KMS-11 (cell line): ENCODE results near the gene PARD3B.

Source experiments
- H2AFZ ChIP-seq: fragments of 200-600 bp; sonication (generic); 2 replicates; pipeline ENCODE4 v1.6.1; 2016; ENCODE audit warnings: antibody characterized with exemption, mixed run types, low read depth
- H3K27ac ChIP-seq: fragments of 200-600 bp; sonication (generic); 2 replicates; pipeline ENCODE4 v1.6.1; 2016; ENCODE audit warnings: mild to moderate bottlenecking, mixed run types
- H3K27me3 ChIP-seq: fragments of 200-600 bp; sonication (generic); 2 replicates; pipeline ENCODE4 v1.6.1; 2017; ENCODE audit warnings: mild to moderate bottlenecking, low read depth, mixed run types, moderate library complexity; ENCODE audit not compliant: insufficient read depth
- H3K36me3 ChIP-seq: fragments of 200-600 bp; sonication (generic); 2 replicates; pipeline ENCODE4 v1.6.1; 2017; ENCODE audit warnings: mild to moderate bottlenecking, mixed run types; ENCODE audit not compliant: insufficient read depth
- H3K4me1 ChIP-seq: fragments of 200-600 bp; sonication (generic); 2 replicates; pipeline ENCODE4 v1.6.1; 2016; ENCODE audit warnings: mild to moderate bottlenecking, low read depth, mixed run types; ENCODE audit not compliant: poor library complexity, severe bottlenecking
- H3K4me2 ChIP-seq: fragments of 200-600 bp; sonication (generic); 2 replicates; pipeline ENCODE4 v1.7.0; 2016; ENCODE audit warnings: mild to moderate bottlenecking, mixed run types
- H3K4me3 ChIP-seq: fragments of 200-600 bp; sonication (generic); IDR thresholded peaks from 2 replicates; pipeline ENCODE4 v1.6.1; 2017; ENCODE audit warnings: low read depth, low read length, mixed read lengths; ENCODE audit not compliant: insufficient read depth
- H3K79me2 ChIP-seq: fragments of 200-600 bp; sonication (generic); 2 replicates; pipeline ENCODE4 v1.6.1; 2016; ENCODE audit warnings: low read depth, mixed run types; ENCODE audit not compliant: insufficient read depth
- H3K9ac ChIP-seq: fragments of 200-600 bp; sonication (generic); 2 replicates; pipeline ENCODE4 v1.6.1; 2016; ENCODE audit warnings: mild to moderate bottlenecking, mixed run types
- H4K20me1 ChIP-seq: fragments of 200-600 bp; sonication (generic); 2 replicates; pipeline ENCODE4 v1.6.1; 2016; ENCODE audit warnings: mild to moderate bottlenecking, mixed run types; ENCODE audit not compliant: insufficient read depth
- CTCF ChIP-seq: fragments of 200-600 bp; sonication (generic); conservative IDR thresholded peaks from 2 replicates; pipeline ENCODE4 v1.6.1; 2017; ENCODE audit warnings: low read depth, mild to moderate bottlenecking, antibody characterized with exemption, low read length, moderate library complexity, mixed read lengths

The PARD3B gene

GRCh38 chr2:205655779-205656456, 1110.6 kb downstream of the PARD3B start:
- no peak overlapping the region for H2AFZ ChIP-seq
- H3K9ac ChIP-seq, result no peak overlapping the region
- no peak overlapping the region for H3K4me2 ChIP-seq
- H3K79me2 ChIP-seq, result no peaks in the 10 kb centered on the region
- no peaks in the 10 kb centered on the region for H3K4me1 ChIP-seq
- no peaks in the 10 kb centered on the region for H3K27me3 ChIP-seq
- H3K36me3 ChIP-seq, result no peaks in the 10 kb centered on the region
- no peak overlapping the region for H3K4me3 ChIP-seq
- H3K27ac ChIP-seq, result no peak overlapping the region
- H4K20me1 ChIP-seq, result no peaks in the 10 kb centered on the region
- no peak for TF ChIP-seq CTCF

DNA sequence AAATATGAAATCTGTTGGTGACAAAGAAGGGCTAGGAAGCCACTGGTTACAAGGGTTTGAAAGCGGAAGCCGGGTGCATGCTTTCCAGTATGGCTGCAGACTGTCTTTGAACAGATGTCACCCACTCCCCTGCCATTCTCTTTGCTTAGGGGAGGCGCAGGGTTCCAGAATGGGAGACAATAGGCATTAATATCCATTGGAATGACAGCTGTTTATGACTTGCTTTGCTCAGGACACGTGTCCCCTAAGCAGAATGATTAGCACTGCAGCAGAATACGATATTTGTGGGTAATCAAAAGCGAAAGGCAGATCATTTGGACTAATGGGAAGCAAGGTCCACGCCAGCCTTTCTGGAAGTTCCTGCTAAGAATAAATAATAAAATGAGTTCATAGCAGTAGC, 1111.2 kb downstream of the PARD3B start:
- no peak for TF ChIP-seq CTCF

DNA sequence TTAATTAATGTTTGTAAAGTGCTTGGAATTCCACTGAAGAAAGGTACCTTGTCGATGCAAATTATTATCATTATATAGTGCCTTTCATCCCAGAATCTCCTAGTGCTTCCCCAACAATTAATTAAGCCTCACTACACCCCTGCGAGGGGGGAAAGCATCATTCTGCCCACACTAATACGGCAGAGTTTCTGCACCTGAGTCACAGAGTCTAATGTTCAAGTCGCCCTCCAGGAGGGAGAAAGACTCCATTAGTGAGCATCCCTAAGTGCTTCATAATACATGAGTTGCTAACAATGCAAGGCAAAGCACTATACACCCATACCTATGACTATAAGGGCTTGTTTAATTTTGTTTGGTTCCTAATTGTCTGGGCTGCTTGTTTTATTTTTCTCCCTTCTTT, 1111.7 kb downstream of the PARD3B start:
- no peak overlapping the region for H3K27ac ChIP-seq
- no peak for TF ChIP-seq CTCF
- H3K9ac ChIP-seq, result no peak overlapping the region
- no peak overlapping the region for H3K4me3 ChIP-seq
- H4K20me1 ChIP-seq, result no peaks in the 10 kb centered on the region
- no peaks in the 10 kb centered on the region for H3K36me3 ChIP-seq
- no peaks in the 10 kb centered on the region for H3K4me1 ChIP-seq
- H2AFZ ChIP-seq, result no peak overlapping the region
- H3K79me2 ChIP-seq, result no peaks in the 10 kb centered on the region
- H3K27me3 ChIP-seq, result no peaks in the 10 kb centered on the region
- no peak overlapping the region for H3K4me2 ChIP-seq

More for the DNA sequence above, 1111.2 kb downstream of the PARD3B start:
- no peak overlapping the region for H3K9ac ChIP-seq
- no peak overlapping the region for H3K4me2 ChIP-seq
- no peaks in the 10 kb centered on the region for H3K36me3 ChIP-seq
- no peaks in the 10 kb centered on the region for H3K79me2 ChIP-seq
- no peak overlapping the region for H2AFZ ChIP-seq
- H3K4me1 ChIP-seq, result no peaks in the 10 kb centered on the region
- no peaks in the 10 kb centered on the region for H4K20me1 ChIP-seq
- H3K27me3 ChIP-seq, result no peaks in the 10 kb centered on the region
- H3K27ac ChIP-seq, result no peak overlapping the region
- H3K4me3 ChIP-seq, result no peak overlapping the region

DNA sequence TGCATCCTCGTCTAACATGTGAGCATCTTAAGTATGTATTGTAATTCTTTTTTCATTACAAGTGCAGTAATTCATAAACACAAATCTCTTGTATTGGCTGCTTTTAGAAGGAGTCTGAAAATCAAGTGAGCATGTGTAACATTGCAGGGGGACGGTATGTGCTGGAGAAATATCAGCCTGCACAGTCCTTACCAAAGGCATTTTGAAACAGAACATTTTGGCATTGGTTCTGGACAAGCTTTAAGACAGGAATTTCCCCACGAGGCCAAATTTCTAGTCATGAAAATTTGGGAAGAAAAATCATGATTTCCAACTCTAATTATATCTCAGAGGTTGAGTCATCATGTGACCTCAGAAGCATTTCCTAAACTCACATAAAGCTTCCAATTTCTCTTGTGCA, 1112.3 kb downstream of the PARD3B start:
- H3K9ac ChIP-seq, result no peak overlapping the region
- TF ChIP-seq CTCF, result no peak

More for the DNA sequence above, 1112.3 kb downstream of the PARD3B start:
- H2AFZ ChIP-seq, result no peak overlapping the region
- no peak overlapping the region for H3K4me2 ChIP-seq
- no peak overlapping the region for H3K27ac ChIP-seq
- no peaks in the 10 kb centered on the region for H3K36me3 ChIP-seq
- H3K79me2 ChIP-seq, result no peaks in the 10 kb centered on the region
- H4K20me1 ChIP-seq, result no peaks in the 10 kb centered on the region
- H3K27me3 ChIP-seq, result no peaks in the 10 kb centered on the region
- no peak overlapping the region for H3K4me3 ChIP-seq
- H3K4me1 ChIP-seq, result no peaks in the 10 kb centered on the region
